PC-3 (cell line): ENCODE data around the gene LGALSL. TPM values are rescaled to one million over a fixed set of nuclear protein-coding genes. Genes with fewer than 3 reads are reported as not detected.

Experiments
- ATAC-seq: fragments of 200-7000 bp; cut with Tn5 transposase; 2 replicates; pipeline ENCODE4 v1.9.1; 2020; ENCODE audit warnings: mild to moderate bottlenecking, moderate library complexity
- BruUV-seq: library from RNA; stranded (reverse); fragments of 400-500 nt; replicated peaks from 2 replicates; lab custom pipeline; 2021; lab: Mats Ljungman, UMichigan
- CTCF ChIA-PET: fragments of 300-600 bp; sonication (Branson Sonifier 250); formaldehyde crosslinking; loops from one replicate; lab custom pipeline; 2022; ENCODE audit warnings: antibody characterized with exemption; lab: Charles Lee
- POLR2A ChIA-PET: fragments of 300-600 bp; sonication (Branson Sonifier 250); formaldehyde crosslinking; loops from one replicate; lab custom pipeline; 2022; ENCODE audit warnings: antibody characterized with exemption; ENCODE audit not compliant: unreplicated experiment; lab: Charles Lee
- DNase-seq: peaks from one replicate; pipeline ENCODE4 v3.0.0-alpha.2; 2015
- H2AFZ ChIP-seq: fragments of 300-600 bp; sonication (generic); 2 replicates; pipeline ENCODE4 v1.6.0; 2016; ENCODE audit warnings: antibody characterized with exemption, low read length
- H3F3A ChIP-seq: fragments of 300-600 bp; sonication (generic); one replicate; pipeline ENCODE4 v1.6.0; 2017; ENCODE audit warnings: antibody characterized with exemption, low read length, control low read depth, mild to moderate bottlenecking; ENCODE audit not compliant: unreplicated experiment
- H3K27ac ChIP-seq: fragments of 300-600 bp; sonication (generic); 2 replicates; pipeline ENCODE4 v1.5.1; 2016; ENCODE audit warnings: mild to moderate bottlenecking, low read length
- H3K27me3 ChIP-seq: fragments of 300-600 bp; sonication (generic); 2 replicates; pipeline ENCODE4 v1.6.1; 2016; ENCODE audit warnings: low read length, mixed read lengths
- H3K36me3 ChIP-seq: fragments of 300-600 bp; sonication (generic); 2 replicates; pipeline ENCODE4 v1.6.1; 2016; ENCODE audit warnings: low read depth, mixed run types, low read length, mixed read lengths
- H3K4me1 ChIP-seq: fragments of 300-600 bp; sonication (generic); 2 replicates; pipeline ENCODE4 v1.5.1; 2016; ENCODE audit warnings: low read length; ENCODE audit not compliant: insufficient read depth
- H3K4me2 ChIP-seq: fragments of 300-600 bp; sonication (generic); 2 replicates; pipeline ENCODE4 v1.6.0; 2016; ENCODE audit warnings: low read length
- H3K4me3 ChIP-seq: fragments of 300-600 bp; sonication (generic); 2 replicates; pipeline ENCODE4 v1.5.1; 2016; ENCODE audit warnings: mild to moderate bottlenecking, low read length, mixed read lengths
- H3K79me2 ChIP-seq: fragments of 300-600 bp; sonication (generic); 2 replicates; pipeline ENCODE4 v1.6.1; 2017; ENCODE audit warnings: low read length, mixed read lengths
- H3K9ac ChIP-seq: fragments of 300-600 bp; sonication (generic); 2 replicates; pipeline ENCODE4 v1.6.0; 2016; ENCODE audit warnings: mild to moderate bottlenecking, low read length
- H3K9me2 ChIP-seq: fragments of 300-600 bp; sonication (generic); replicated peaks from 2 replicates; pipeline ENCODE4 v1.6.1; 2016; ENCODE audit warnings: mixed run types, low read length, mixed read lengths
- H3K9me3 ChIP-seq: fragments of 300-600 bp; sonication (generic); 2 replicates; pipeline ENCODE4 v1.6.1; 2016; ENCODE audit warnings: low read length, mixed read lengths
- H4K20me1 ChIP-seq: fragments of 300-600 bp; sonication (generic); 2 replicates; pipeline ENCODE4 v1.6.1; 2016; ENCODE audit warnings: low read length, mixed read lengths
- EZH2 ChIP-seq: fragments of 300-600 bp; sonication (generic); IDR thresholded peaks from one replicate; pipeline ENCODE4 v1.6.1; 2017; ENCODE audit warnings: antibody characterized with exemption, mild to moderate bottlenecking, low read length; ENCODE audit not compliant: unreplicated experiment
- EZH2phosphoT487 ChIP-seq: fragments of 300-600 bp; sonication (generic); IDR thresholded peaks from 2 replicates; pipeline ENCODE4 v1.6.1; 2018; ENCODE audit warnings: mild to moderate bottlenecking, antibody characterized with exemption, low read length, borderline replicate concordance
- intact Hi-C: fragments of 100-400 bp; cut with micrococcal nuclease; formaldehyde crosslinking; loops from 2 replicates; pipeline ENCODE4 v1.9.0; 2023
- total RNA-seq: library from RNA; depleted of rRNA; stranded (reverse); fragments of >200 nt; gene quantifications from 2 replicates; pipeline ENCODE4 v1.2.3, GENCODE V29; 2014
- TF ChIP-seq, protein P1 (sequence below): fragments of 300-600 bp; sonication (generic); conservative IDR thresholded peaks from 2 replicates; pipeline ENCODE4 v1.5.1; 2017; ENCODE audit warnings: antibody characterized with exemption, low read depth, mild to moderate bottlenecking, low read length

Gene LGALSL
- total RNA-seq, 1 experiment from 2014 or later, result 16.0 TPM

DNA sequence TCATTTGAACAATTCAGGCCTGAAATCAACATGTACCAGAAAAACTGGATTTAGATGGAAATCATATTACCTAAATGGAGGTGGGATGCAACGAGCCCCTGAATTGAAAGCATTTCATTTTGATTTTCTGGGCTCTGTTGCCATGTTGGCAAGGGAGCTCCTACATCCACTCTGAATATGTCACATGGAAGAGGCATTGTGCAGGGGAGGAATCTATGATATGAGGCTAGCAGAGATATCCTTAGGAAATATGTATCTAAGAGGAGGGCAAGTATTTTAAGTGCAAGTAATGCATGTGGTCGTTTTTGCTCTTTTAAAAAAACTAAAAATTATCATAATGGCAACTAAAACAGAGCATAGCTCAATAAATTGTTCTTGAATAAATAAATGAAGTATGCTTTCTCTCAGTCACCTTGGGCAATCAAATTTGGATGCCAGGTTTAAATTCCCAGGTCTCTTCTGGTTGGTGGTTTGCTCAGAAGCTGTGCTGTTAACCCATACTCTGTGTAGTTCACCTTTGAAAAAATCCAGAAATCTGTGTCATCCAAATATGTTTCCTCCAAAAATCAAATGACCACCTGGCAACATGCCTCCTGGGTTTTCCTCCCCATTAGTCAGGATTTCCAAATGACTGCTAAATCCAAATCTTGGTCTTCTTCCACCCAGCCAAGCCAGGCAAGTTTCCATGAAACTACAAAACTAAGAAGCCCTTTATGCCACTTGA lies 6.5 kb upstream of the LGALSL start:
- Histone ChIP-seq H3K27me3 (no peaks in the 10 kb centered on the region), H3K9me2 (no peaks in the 10 kb centered on the region), H3K4me1 (peaks cover 15% of the 10 kb centered on the region), H3K36me3 (no peaks in the 10 kb centered on the region), H3K4me3 (no peak overlapping the region), H3K27ac (no peak overlapping the region), H3F3A (no peaks in the 10 kb centered on the region), H3K79me2 (no peaks in the 10 kb centered on the region), H2AFZ (no peak overlapping the region), H4K20me1 (no peaks in the 10 kb centered on the region), H3K9ac (no peak overlapping the region), H3K4me2 (no peak overlapping the region), H3K9me3 (no peaks in the 10 kb centered on the region)
- ChIA-PET POLR2A (interaction anchor here (0.8 kb wide), 1 partner anchor 117 kb away, joined by 8 read pairs; no protein-coding TSS in a partner anchor), CTCF (no interaction called here)
- intact Hi-C loops, result no loop called here
- no peak for ATAC-seq
- TF ChIP-seq EZH2phosphoT487 (no peak), EZH2 (no peak)
- TF ChIP-seq, protein P1, sequence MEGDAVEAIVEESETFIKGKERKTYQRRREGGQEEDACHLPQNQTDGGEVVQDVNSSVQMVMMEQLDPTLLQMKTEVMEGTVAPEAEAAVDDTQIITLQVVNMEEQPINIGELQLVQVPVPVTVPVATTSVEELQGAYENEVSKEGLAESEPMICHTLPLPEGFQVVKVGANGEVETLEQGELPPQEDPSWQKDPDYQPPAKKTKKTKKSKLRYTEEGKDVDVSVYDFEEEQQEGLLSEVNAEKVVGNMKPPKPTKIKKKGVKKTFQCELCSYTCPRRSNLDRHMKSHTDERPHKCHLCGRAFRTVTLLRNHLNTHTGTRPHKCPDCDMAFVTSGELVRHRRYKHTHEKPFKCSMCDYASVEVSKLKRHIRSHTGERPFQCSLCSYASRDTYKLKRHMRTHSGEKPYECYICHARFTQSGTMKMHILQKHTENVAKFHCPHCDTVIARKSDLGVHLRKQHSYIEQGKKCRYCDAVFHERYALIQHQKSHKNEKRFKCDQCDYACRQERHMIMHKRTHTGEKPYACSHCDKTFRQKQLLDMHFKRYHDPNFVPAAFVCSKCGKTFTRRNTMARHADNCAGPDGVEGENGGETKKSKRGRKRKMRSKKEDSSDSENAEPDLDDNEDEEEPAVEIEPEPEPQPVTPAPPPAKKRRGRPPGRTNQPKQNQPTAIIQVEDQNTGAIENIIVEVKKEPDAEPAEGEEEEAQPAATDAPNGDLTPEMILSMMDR, result no peak
- peak; percentile 23 for DNase-seq
- BruUV-seq, result no TSS peak

DNA sequence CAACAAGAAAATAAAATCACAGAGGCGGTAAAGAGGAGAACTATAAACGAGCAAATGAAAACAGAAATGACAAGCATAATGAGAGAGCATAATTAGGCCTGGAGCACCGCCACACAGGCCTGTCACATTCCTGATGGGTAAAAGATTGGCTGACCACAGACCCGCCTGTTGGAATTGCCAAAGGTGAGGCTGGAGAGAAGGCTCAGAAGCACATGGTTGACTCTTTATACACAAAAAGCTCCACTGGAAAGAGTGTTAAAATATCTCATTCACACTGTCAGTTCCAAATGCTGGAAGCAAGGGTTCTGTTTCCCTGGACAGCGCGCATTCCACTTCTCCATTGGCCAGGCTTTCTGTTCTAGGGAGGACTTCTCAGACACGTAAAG lies 5.9 kb upstream of the LGALSL start:
- CTCF ChIA-PET, result no interaction called here
- Histone ChIP-seq H3K9ac (no peak overlapping the region), H3K4me3 (no peak overlapping the region), H3K79me2 (no peaks in the 10 kb centered on the region), H4K20me1 (no peaks in the 10 kb centered on the region), H3K27me3 (no peaks in the 10 kb centered on the region), H3K36me3 (no peaks in the 10 kb centered on the region), H3K4me2 (no peak overlapping the region), H3K9me3 (no peaks in the 10 kb centered on the region), H3K9me2 (no peaks in the 10 kb centered on the region), H2AFZ (no peak overlapping the region), H3K4me1 (peaks cover 21% of the 10 kb centered on the region), H3F3A (no peaks in the 10 kb centered on the region), H3K27ac (no peak overlapping the region)
- ATAC-seq (no peak), DNase-seq (no peak)
- no TSS peak for BruUV-seq
- intact Hi-C loops, result no loop called here
- POLR2A ChIA-PET, result no interaction called here
- no peak for TF ChIP-seq EZH2
- TF ChIP-seq, protein P1, result no peak
- TF ChIP-seq EZH2phosphoT487, result no peak

DNA sequence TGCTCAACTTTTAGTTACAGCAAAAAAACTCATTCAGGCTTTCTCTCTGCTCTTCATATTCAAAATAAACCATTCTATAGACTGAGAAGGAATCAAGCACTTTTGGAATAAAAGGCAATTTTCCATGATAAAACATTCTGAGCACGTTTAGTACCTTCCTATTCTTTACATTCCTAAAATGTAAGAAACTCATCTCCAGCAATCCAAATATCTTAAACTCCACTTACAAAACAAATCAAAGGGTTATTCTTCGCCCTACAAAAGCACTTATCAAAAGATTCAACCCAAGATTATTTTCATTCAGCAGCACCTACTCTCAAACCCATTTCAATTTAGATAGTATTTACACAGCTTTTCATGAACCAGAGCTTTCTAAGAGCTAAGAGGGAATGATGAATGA lies 2.9 kb upstream of the LGALSL start:
- Histone ChIP-seq H3K9me3 (no peaks in the 10 kb centered on the region), H3K9me2 (no peaks in the 10 kb centered on the region), H3K36me3 (no peaks in the 10 kb centered on the region), H3F3A (no peaks in the 10 kb centered on the region), H2AFZ (no peak overlapping the region), H3K79me2 (peaks cover 14% of the 10 kb centered on the region), H3K4me1 (peaks cover 30% of the 10 kb centered on the region), H3K27ac (no peak overlapping the region), H3K4me3 (no peak overlapping the region), H3K27me3 (no peaks in the 10 kb centered on the region), H3K9ac (no peak overlapping the region), H3K4me2 (no peak overlapping the region), H4K20me1 (no peaks in the 10 kb centered on the region)
- BruUV-seq, result no TSS peak
- CTCF ChIA-PET, result no interaction called here
- POLR2A ChIA-PET, result interaction anchor here (0.6 kb wide), 1 partner anchor 431 kb away, joined by 6 read pairs; no protein-coding TSS in a partner anchor
- TF ChIP-seq EZH2phosphoT487 (no peak), EZH2 (no peak)
- TF ChIP-seq, protein P1, result no peak
- intact Hi-C loops, result loop anchor here (10.0 kb wide), 1 partner anchor 116 kb away; no protein-coding TSS in a partner anchor
- DNase-seq (no peak), ATAC-seq (no peak)
